ENCODE data around the gene KLHDC9.

GRCh38 chr1:161128591-161129420 is 30.6 kb downstream of the KLHDC9 start:
- TF ChIP-seq CTCF (IDR thresholded peaks at IDR 0.05), result no peak
- no peak for TF ChIP-seq POLR2A (IDR thresholded peaks at IDR 0.05)
